H1 (cell line): ENCODE measurements around the gene CAMTA1. TPM values are rescaled to one million over a fixed set of nuclear protein-coding genes. Genes with fewer than 3 reads are reported as not detected.

Experiments used
- CTCF ChIA-PET: fragments of 300-600 bp; sonication (Branson Sonifier 250); formaldehyde crosslinking; loops from one replicate; lab custom pipeline; 2021; ENCODE audit not compliant: partially characterized antibody; lab: Charles Lee
- POLR2A ChIA-PET: fragments of 300-600 bp; sonication (Branson Sonifier 250); formaldehyde crosslinking; loops from one replicate; lab custom pipeline; 2021; ENCODE audit warnings: inconsistent platforms; ENCODE audit not compliant: partially characterized antibody; lab: Charles Lee
- DNase-seq, 2 experiments: peaks; one replicate each; pipeline versions ENCODE4 v3.0.0 to v3.0.0-alpha.2; 2010 to 2022; ENCODE audit warnings: low spot score in 2 of 2, low read depth in 1 of 2, mixed read lengths in 1 of 2
- FAIRE-seq: peaks from 2 replicates; lab custom pipeline; 2011; peaks lifted over from hg19 to GRCh38; lab: Jason Lieb, UNC
- H2AFZ ChIP-seq: 2 replicates; pipeline ENCODE4 v1.8.1; 2012; ENCODE audit warnings: low read length, inconsistent platforms
- H2AK5ac ChIP-seq: 2 replicates; pipeline ENCODE4 v1.6.1; 2013; ENCODE audit warnings: low read depth, low read length
- H2BK120ac ChIP-seq: replicated peaks from 2 replicates; pipeline ENCODE3; 2013; ENCODE audit warnings: low read depth, low read length, inconsistent platforms
- H2BK12ac ChIP-seq: 2 replicates; pipeline ENCODE4 v1.6.1; 2013; ENCODE audit warnings: low read depth, low read length
- H2BK15ac ChIP-seq: 2 replicates; pipeline ENCODE4 v1.6.1; 2013; ENCODE audit warnings: low read length
- H2BK20ac ChIP-seq: 2 replicates; pipeline ENCODE4 v1.6.1; 2013; ENCODE audit warnings: low read length
- H2BK5ac ChIP-seq: 2 replicates; pipeline ENCODE4 v1.6.1; 2013; ENCODE audit warnings: low read depth, low read length
- H3K14ac ChIP-seq: 2 replicates; pipeline ENCODE4 v1.6.1; 2013; ENCODE audit warnings: inconsistent platforms; ENCODE audit not compliant: insufficient read length
- H3K18ac ChIP-seq: 2 replicates; pipeline ENCODE4 v1.6.1; 2013; ENCODE audit warnings: low read length; ENCODE audit errors: extremely low read depth
- H3K23ac ChIP-seq: 2 replicates; pipeline ENCODE4 v1.6.1; 2013; ENCODE audit warnings: inconsistent platforms; ENCODE audit not compliant: insufficient read length
- H3K23me2 ChIP-seq: 2 replicates; pipeline ENCODE4 v1.6.1; 2013; ENCODE audit warnings: low read depth, low read length
- H3K27ac ChIP-seq: 2 replicates; pipeline ENCODE4 v1.6.1; 2011; ENCODE audit warnings: low read depth, low read length, inconsistent platforms
- H3K27me3 ChIP-seq, 4 experiments: replicated peaks in 1 of 4; 1 replicate in 1 of 4; 2 replicates in 3 of 4; pipeline versions ENCODE4 v1.6.1 to v1.8.1; 2011 to 2013; ENCODE audit warnings: low read length in 3 of 4, mild to moderate bottlenecking in 3 of 4, inconsistent platforms in 2 of 4, mixed read lengths in 2 of 4, moderate library complexity in 1 of 4; ENCODE audit not compliant: control insufficient read depth in 3 of 4, insufficient read depth in 3 of 4; ENCODE audit errors: extremely low read depth in 1 of 4
- H3K36me3 ChIP-seq, 4 experiments: 2 replicates each; pipeline versions ENCODE4 v1.6.1 to v1.8.1; 2011 to 2013; ENCODE audit warnings: mild to moderate bottlenecking in 4 of 4, low read length in 3 of 4, moderate library complexity in 2 of 4, control low read depth in 1 of 4, inconsistent platforms in 1 of 4; ENCODE audit not compliant: insufficient read depth in 4 of 4, control insufficient read depth in 2 of 4
- H3K4ac ChIP-seq: replicated peaks from 2 replicates; pipeline ENCODE3; 2013; ENCODE audit warnings: low read length, low read depth, mixed read lengths, inconsistent platforms; ENCODE audit not compliant: insufficient read length
- H3K4me1 ChIP-seq, 4 experiments: replicated peaks in 1 of 4; 1 replicate in 1 of 4; 2 replicates in 3 of 4; pipeline versions ENCODE4 v1.6.1 to v1.8.1; 2011 to 2013; ENCODE audit warnings: low read length in 3 of 4, inconsistent platforms in 2 of 4, mixed read lengths in 1 of 4; ENCODE audit not compliant: insufficient read depth in 4 of 4, control insufficient read depth in 3 of 4
- H3K4me2 ChIP-seq, 2 experiments: 2 replicates each; pipeline versions ENCODE4 v1.6.1 to v1.8.1; 2011 to 2013; ENCODE audit warnings: low read depth in 2 of 2, low read length in 2 of 2, control low read depth in 1 of 2, inconsistent platforms in 1 of 2, mild to moderate bottlenecking in 1 of 2; ENCODE audit not compliant: insufficient read depth in 1 of 2
- H3K4me3 ChIP-seq, 4 experiments: fragments of 200-600, 300-600 bp in 1 of 4; sonication (generic), shearing (Covaris generic), sonication (Bioruptor Twin) in 1 of 4; 2 replicates each; pipeline versions ENCODE4 v1.5.1 to v1.8.1; 2011 to 2016; ENCODE audit warnings: low read length in 4 of 4, low read depth in 3 of 4, control low read depth in 2 of 4, inconsistent platforms in 2 of 4, mild to moderate bottlenecking in 2 of 4, mixed read lengths in 1 of 4, moderate library complexity in 1 of 4; ENCODE audit not compliant: insufficient read depth in 2 of 4; ENCODE audit errors: extremely low read depth in 1 of 4
- H3K56ac ChIP-seq: replicated peaks from 2 replicates; pipeline ENCODE3; 2013; ENCODE audit warnings: low read depth, mild to moderate bottlenecking, mixed read lengths, low read length, inconsistent platforms; ENCODE audit not compliant: insufficient read length
- H3K79me1 ChIP-seq: 2 replicates; pipeline ENCODE4 v1.6.1; 2013; ENCODE audit warnings: low read depth, low read length, control low read depth
- H3K79me2 ChIP-seq, 2 experiments: 2 replicates each; pipeline versions ENCODE4 v1.6.1 to v1.8.1; 2012 to 2013; ENCODE audit warnings: low read length in 2 of 2, mild to moderate bottlenecking in 2 of 2, inconsistent platforms in 1 of 2; ENCODE audit not compliant: insufficient read depth in 2 of 2, control insufficient read depth in 1 of 2
- H3K9ac ChIP-seq, 4 experiments: replicated peaks in 1 of 4; 1 replicate in 1 of 4; 2 replicates in 3 of 4; pipeline versions ENCODE4 v1.6.1 to v1.8.1; 2011 to 2013; ENCODE audit warnings: low read depth in 3 of 4, low read length in 3 of 4, control low read depth in 2 of 4, mild to moderate bottlenecking in 2 of 4, moderate library complexity in 2 of 4, inconsistent platforms in 1 of 4; ENCODE audit errors: extremely low read depth in 1 of 4
- H3K9me3 ChIP-seq, 2 experiments: 2 replicates each; pipeline versions ENCODE4 v1.6.1 to v1.8.1; 2012 to 2013; ENCODE audit warnings: mild to moderate bottlenecking in 2 of 2, moderate library complexity in 2 of 2, control low read depth in 1 of 2, inconsistent platforms in 1 of 2, low read depth in 1 of 2, low read length in 1 of 2, mixed read lengths in 1 of 2; ENCODE audit not compliant: insufficient read depth in 2 of 2
- H4K20me1 ChIP-seq, 2 experiments: replicated peaks in 1 of 2; 2 replicates each; pipeline versions ENCODE3 to v1.8.1; 2011 to 2013; ENCODE audit warnings: inconsistent platforms in 2 of 2, low read length in 2 of 2, mild to moderate bottlenecking in 1 of 2; ENCODE audit not compliant: insufficient read depth in 2 of 2, control insufficient read depth in 1 of 2
- H4K5ac ChIP-seq: 2 replicates; pipeline ENCODE4 v1.6.1; 2013; ENCODE audit warnings: low read length, low read depth, mixed read lengths, inconsistent platforms; ENCODE audit not compliant: insufficient read length
- H4K8ac ChIP-seq: 2 replicates; pipeline ENCODE4 v1.8.0; 2013; ENCODE audit warnings: mild to moderate bottlenecking, moderate library complexity, low read length, inconsistent platforms; ENCODE audit not compliant: insufficient read depth; ENCODE audit errors: extremely low read depth
- H4K91ac ChIP-seq: replicated peaks from 2 replicates; pipeline ENCODE3; 2013; ENCODE audit warnings: low read length, mixed read lengths, inconsistent platforms; ENCODE audit not compliant: insufficient read length
- SIRT6 ChIP-seq: IDR thresholded peaks from one replicate; pipeline ENCODE4 v1.7.1; 2012; ENCODE audit warnings: low read length, inconsistent platforms
- SUZ12 ChIP-seq: fragments of 200-600 bp; sonication (generic); IDR thresholded peaks from 2 replicates; pipeline ENCODE4 v1.6.1; 2012; ENCODE audit warnings: mild to moderate bottlenecking, inconsistent platforms, low read length, moderate library complexity, mixed read lengths
- TBP ChIP-seq: IDR thresholded peaks from 2 replicates; pipeline ENCODE4 v1.6.1; 2011; ENCODE audit warnings: low read depth, low read length, improper control_type of control experiment
- USF2 ChIP-seq: IDR thresholded peaks from 2 replicates; pipeline ENCODE4 v1.6.1; 2011; ENCODE audit warnings: low read length, improper control_type of control experiment
- WGBS, 2 experiments: shearing (Covaris generic) in 1 of 2; methylation state at CpG; one replicate each; pipeline versions ENCODE4 v1.1.6 to v1.1.7; 2013 to 2015; ENCODE audit warnings: low lambda C conversion rate in 2 of 2, mixed read lengths in 2 of 2, inconsistent platforms in 1 of 2, low coverage in 1 of 2, missing lambda C conversion rate in 1 of 2; ENCODE audit not compliant: insufficient replicate concordance in 2 of 2, insufficient coverage in 1 of 2, insufficient read length in 1 of 2; ENCODE audit errors: extremely low coverage in 1 of 2, missing lambda C conversion rate in 1 of 2; 5-methylcytosine and 5-hydroxymethylcytosine counted together
- polyA plus RNA-seq, 7 experiments: library from polyadenylated mRNA; depleted of rRNA in 3 of 7; stranded (reverse) in 5 of 7; unstranded in 2 of 7; fragments of >200 nt in 5 of 7; fragments of 200-250 nt in 2 of 7; gene quantifications; 1 replicate in 5 of 7; 2 replicates in 1 of 7; 4 replicates in 1 of 7; pipeline versions ENCODE4 v1.2.1 to v1.2.3, GENCODE V29; 2011 to 2013; ENCODE audit warnings: missing spikeins in 2 of 7, mixed read lengths in 2 of 7
- total RNA-seq: library from RNA; stranded (reverse); fragmentation: NEBNext Ultra II Directional; extraction: Animal tissue kit (Norgen Biotek cat#: 25700); gene quantifications from 2 replicates; pipeline ENCODE4 v1.2.1, GENCODE V29; 2021
- TF ChIP-seq, protein P1 (sequence below): IDR thresholded peaks from 2 replicates; pipeline ENCODE4 v1.6.1; 2012; ENCODE audit warnings: inconsistent platforms
- TF ChIP-seq, protein P2 (sequence below): IDR thresholded peaks from 2 replicates; pipeline ENCODE4 v1.6.1; 2012; ENCODE audit warnings: low read length, inconsistent platforms

CAMTA1 gene
- total and polyA plus RNA-seq, 2 of the 8 experiments (the other 6 are each of a cell fraction or from before 2014, with no cell fraction given) = 65.0 to 119 TPM

- no peak overlapping the region for H3K4ac ChIP-seq
- H3K79me1 ChIP-seq = no peaks in the 10 kb centered on the region
- no peak overlapping the region for H4K91ac ChIP-seq
- no peak overlapping the region for H3K9ac ChIP-seq
- 94% methylated on average over 11 of the region's 11 CpGs; no CpG with 5 or more reads in 1 of the 2 experiments for WGBS, 2 experiments
- H3K56ac ChIP-seq = no peak overlapping the region
- H4K5ac ChIP-seq = no peak overlapping the region
- no peak overlapping the region for H4K8ac ChIP-seq
- no peak overlapping the region for H2BK120ac ChIP-seq
- H3K36me3 ChIP-seq = no peaks in the 10 kb centered on the region
- no peak overlapping the region for H3K23ac ChIP-seq
- no peak overlapping the region for H3K4me3 ChIP-seq
- no peak overlapping the region for H2AK5ac ChIP-seq
- no peak overlapping the region for H2BK12ac ChIP-seq
- no peak overlapping the region for H2BK5ac ChIP-seq
- H4K20me1 ChIP-seq = no peaks in the 10 kb centered on the region
- FAIRE-seq (no peak), DNase-seq (no peak)
- H3K9me3 ChIP-seq = no peaks in the 10 kb centered on the region
- H3K79me2 ChIP-seq = no peaks in the 10 kb centered on the region
- H3K23me2 ChIP-seq = no peaks in the 10 kb centered on the region
- H3K4me1 ChIP-seq = peaks cover 0 to 21% (median 11%) of the 10 kb centered on the region in 4 experiments; a peak in 6 of 7 replicates
- no peak overlapping the region for H3K27ac ChIP-seq
- H2BK15ac ChIP-seq = no peak overlapping the region
- ChIA-PET POLR2A (interaction anchor here (1.2 to 1.3 kb wide), 2 partner anchors 22 to 80 kb away, joined by 3 read pairs; no protein-coding TSS in a partner anchor), CTCF (interaction anchor here (0.9 to 23.6 kb wide), 5 partner anchors 9 to 95 kb away, joined by 3 to 554 read pairs (median 4); no protein-coding TSS in a partner anchor)
- H3K18ac ChIP-seq = no peak overlapping the region
- H2BK20ac ChIP-seq = no peak overlapping the region
- no peak overlapping the region for H3K14ac ChIP-seq
- H3K4me2 ChIP-seq = no peak overlapping the region
- H2AFZ ChIP-seq = no peak overlapping the region
- no peaks in the 10 kb centered on the region; a peak in 1 of 7 replicates for H3K27me3 ChIP-seq
- TF ChIP-seq USF2 (no peak), SIRT6 (no peak), SUZ12 (no peak), TBP (no peak)
- TF ChIP-seq, protein P1, sequence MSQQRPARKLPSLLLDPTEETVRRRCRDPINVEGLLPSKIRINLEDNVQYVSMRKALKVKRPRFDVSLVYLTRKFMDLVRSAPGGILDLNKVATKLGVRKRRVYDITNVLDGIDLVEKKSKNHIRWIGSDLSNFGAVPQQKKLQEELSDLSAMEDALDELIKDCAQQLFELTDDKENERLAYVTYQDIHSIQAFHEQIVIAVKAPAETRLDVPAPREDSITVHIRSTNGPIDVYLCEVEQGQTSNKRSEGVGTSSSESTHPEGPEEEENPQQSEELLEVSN = no peak
- TF ChIP-seq, protein P2, sequence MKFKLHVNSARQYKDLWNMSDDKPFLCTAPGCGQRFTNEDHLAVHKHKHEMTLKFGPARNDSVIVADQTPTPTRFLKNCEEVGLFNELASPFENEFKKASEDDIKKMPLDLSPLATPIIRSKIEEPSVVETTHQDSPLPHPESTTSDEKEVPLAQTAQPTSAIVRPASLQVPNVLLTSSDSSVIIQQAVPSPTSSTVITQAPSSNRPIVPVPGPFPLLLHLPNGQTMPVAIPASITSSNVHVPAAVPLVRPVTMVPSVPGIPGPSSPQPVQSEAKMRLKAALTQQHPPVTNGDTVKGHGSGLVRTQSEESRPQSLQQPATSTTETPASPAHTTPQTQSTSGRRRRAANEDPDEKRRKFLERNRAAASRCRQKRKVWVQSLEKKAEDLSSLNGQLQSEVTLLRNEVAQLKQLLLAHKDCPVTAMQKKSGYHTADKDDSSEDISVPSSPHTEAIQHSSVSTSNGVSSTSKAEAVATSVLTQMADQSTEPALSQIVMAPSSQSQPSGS = no peak
These were observed 887.6 kb downstream of the CAMTA1 start for GRCh38 chr1:7672864-7673263.
